Skeletal muscle satellite cell (primary cell): ENCODE data around the gene METTL18.

Experiments used
- H3K27me3 ChIP-seq: 2 replicates; pipeline ENCODE4 v1.7.0; 2013; ENCODE audit warnings: low read length; ENCODE audit not compliant: control insufficient read depth, insufficient read depth
- H3K36me3 ChIP-seq: 2 replicates; pipeline ENCODE4 v1.7.0; 2013; ENCODE audit warnings: mild to moderate bottlenecking, control low read depth, low read length; ENCODE audit not compliant: insufficient read depth
- H3K4me1 ChIP-seq: 2 replicates; pipeline ENCODE4 v1.7.0; 2013; ENCODE audit warnings: low read length; ENCODE audit not compliant: control insufficient read depth, insufficient read depth
- H3K4me2 ChIP-seq: 2 replicates; pipeline ENCODE4 v1.7.0; 2013; ENCODE audit warnings: mild to moderate bottlenecking, low read length
- H3K4me3 ChIP-seq: 2 replicates; pipeline ENCODE4 v1.7.0; 2013; ENCODE audit warnings: low read length
- H3K9ac ChIP-seq: 2 replicates; pipeline ENCODE4 v1.7.0; 2013; ENCODE audit warnings: mild to moderate bottlenecking, low read depth, low read length, moderate library complexity
- H3K9me3 ChIP-seq: replicated peaks from 2 replicates; pipeline ENCODE4 v1.7.0; 2013; ENCODE audit warnings: mild to moderate bottlenecking, control low read depth, low read length

METTL18 gene

GRCh38 chr1:169750041-169750440 is 44.7 kb downstream of the METTL18 start:
- no peaks in the 10 kb centered on the region for H3K9me3 ChIP-seq
- no peaks in the 10 kb centered on the region for H3K4me1 ChIP-seq
- H3K9ac ChIP-seq, result no peak overlapping the region
- no peak overlapping the region for H3K4me2 ChIP-seq
- H3K4me3 ChIP-seq, result no peak overlapping the region
- H3K27me3 ChIP-seq, result peaks cover 9% of the 10 kb centered on the region
- H3K36me3 ChIP-seq, result no peaks in the 10 kb centered on the region

- H3K4me2 ChIP-seq, result no peak overlapping the region
- no peaks in the 10 kb centered on the region for H3K9me3 ChIP-seq
- peaks cover 6% of the 10 kb centered on the region for H3K4me1 ChIP-seq
- no peak overlapping the region for H3K4me3 ChIP-seq
- H3K27me3 ChIP-seq, result peaks cover 9% of the 10 kb centered on the region
- no peak overlapping the region for H3K9ac ChIP-seq
- H3K36me3 ChIP-seq, result no peaks in the 10 kb centered on the region
Observed at GRCh38 chr1:169746550-169746949, 48.2 kb downstream of the METTL18 start.

- H3K36me3 ChIP-seq, result no peaks in the 10 kb centered on the region
- H3K4me3 ChIP-seq, result no peak overlapping the region
- peaks cover 10% of the 10 kb centered on the region for H3K27me3 ChIP-seq
- no peak overlapping the region for H3K9ac ChIP-seq
- peaks cover 10% of the 10 kb centered on the region for H3K4me1 ChIP-seq
- H3K9me3 ChIP-seq, result no peaks in the 10 kb centered on the region
- no peak overlapping the region for H3K4me2 ChIP-seq
Observed at GRCh38 chr1:169745015-169745861, 49.5 kb downstream of the METTL18 start.
